Measurements from ENCODE around the gene YBEY. TPM values are rescaled to one million over a fixed set of nuclear protein-coding genes. Genes with fewer than 3 reads are reported as not detected.

YBEY gene
- total RNA-seq, 1 donor from 2014 or later = 23.0 TPM

DNA sequence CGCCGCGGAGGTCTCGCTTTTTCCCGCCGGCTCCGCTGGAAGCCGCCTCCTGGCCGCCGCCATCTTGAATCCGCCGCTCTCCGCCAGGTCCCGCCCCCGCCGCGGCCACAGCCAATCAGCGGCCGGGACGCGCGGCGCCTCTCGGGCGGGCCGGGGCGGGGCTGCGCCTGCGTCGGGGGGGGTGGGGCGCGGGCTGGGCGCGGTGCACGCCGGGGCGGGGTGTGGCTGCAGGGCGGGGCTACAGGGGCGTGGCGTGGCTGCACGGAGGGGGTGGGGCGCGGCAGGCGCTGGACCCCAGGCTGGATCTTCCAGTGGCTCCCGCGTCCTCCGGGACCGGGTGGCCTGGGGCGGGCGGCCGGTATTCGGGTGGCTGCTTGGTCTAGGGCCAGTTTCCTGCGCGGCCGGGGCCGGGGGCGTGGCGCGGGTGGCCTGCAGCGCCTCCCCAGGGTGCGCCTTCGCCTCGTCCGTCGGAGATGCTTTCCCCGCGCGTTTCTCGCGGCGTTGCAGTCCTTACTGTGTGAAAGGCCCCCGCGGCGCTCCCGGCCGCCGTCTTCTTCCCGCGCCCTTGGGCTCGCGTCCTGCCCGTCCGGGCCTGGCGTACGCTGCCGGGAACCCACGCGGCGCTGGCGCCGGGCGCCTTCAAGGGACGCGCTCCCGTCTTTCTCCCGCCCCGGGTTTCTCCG lies 38.4 kb downstream of the YBEY start:
- Mint-ChIP-seq H3K27me3 (ENCODE audit: low read depth) (no peaks in the 10 kb centered on the region), H3K36me3 (ENCODE audit: low read depth) (peaks cover 15% of the 10 kb centered on the region), H3K27ac (ENCODE audit: unreplicated experiment) (peak overlapping the region; percentile 98), H3K9me3 (no peaks in the 10 kb centered on the region), H3K4me1 (peaks cover 40% of the 10 kb centered on the region), H3K4me3 (peak overlapping the region; percentile 97)
- peak; percentile 90 for DNase-seq (ENCODE audit: low read depth, low spot score)
- TF ChIP-seq, protein P1, sequence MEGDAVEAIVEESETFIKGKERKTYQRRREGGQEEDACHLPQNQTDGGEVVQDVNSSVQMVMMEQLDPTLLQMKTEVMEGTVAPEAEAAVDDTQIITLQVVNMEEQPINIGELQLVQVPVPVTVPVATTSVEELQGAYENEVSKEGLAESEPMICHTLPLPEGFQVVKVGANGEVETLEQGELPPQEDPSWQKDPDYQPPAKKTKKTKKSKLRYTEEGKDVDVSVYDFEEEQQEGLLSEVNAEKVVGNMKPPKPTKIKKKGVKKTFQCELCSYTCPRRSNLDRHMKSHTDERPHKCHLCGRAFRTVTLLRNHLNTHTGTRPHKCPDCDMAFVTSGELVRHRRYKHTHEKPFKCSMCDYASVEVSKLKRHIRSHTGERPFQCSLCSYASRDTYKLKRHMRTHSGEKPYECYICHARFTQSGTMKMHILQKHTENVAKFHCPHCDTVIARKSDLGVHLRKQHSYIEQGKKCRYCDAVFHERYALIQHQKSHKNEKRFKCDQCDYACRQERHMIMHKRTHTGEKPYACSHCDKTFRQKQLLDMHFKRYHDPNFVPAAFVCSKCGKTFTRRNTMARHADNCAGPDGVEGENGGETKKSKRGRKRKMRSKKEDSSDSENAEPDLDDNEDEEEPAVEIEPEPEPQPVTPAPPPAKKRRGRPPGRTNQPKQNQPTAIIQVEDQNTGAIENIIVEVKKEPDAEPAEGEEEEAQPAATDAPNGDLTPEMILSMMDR (conservative IDR thresholded peaks at IDR 0.05) = no peak

DNA sequence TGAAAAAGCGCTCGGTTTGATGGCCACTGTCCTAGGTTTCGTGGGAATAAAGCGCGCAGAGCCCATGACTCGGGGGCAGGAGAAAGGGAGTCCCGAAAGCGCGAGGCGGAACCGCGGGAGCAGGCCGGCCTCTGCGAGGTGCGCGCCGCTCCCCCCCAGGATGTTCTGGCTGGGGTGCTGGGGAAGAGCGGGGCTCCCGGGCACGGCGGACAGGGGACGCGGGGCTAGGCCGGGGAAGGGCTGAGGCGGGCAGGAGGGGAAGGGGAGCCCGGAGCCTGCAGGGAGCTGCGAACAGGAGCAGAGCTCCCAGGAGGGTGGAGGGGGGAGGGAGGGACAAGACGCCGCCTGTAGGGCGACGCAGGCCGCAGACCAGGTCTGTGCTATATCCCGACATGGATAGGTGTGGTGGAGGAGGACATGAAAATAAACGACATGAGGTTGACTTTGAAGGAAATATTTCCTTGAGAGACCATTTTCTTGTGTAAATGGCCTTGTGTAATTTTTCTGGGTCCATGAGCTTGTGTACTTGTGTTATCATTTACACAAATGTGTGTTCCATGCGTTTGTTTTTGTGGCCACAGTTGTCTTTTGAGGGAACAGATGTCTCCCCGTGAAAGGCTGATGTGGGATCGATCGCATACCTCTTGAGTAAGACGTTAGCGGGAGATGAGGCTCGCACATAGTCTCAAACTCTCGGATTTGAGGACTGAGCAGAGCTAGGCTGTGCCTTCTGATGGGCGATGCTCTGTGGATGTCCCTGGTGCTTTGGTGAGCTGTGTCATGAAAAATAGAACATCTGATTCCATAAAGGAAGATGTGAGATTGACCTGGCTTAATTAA lies 39.2 kb downstream of the YBEY start:
- DNase-seq (ENCODE audit: low read depth, low spot score) = peak; percentile 45
- H3K9me3 Mint-ChIP-seq = no peaks in the 10 kb centered on the region
- peaks cover 15% of the 10 kb centered on the region for H3K36me3 Mint-ChIP-seq (ENCODE audit: low read depth)
- peaks cover 39% of the 10 kb centered on the region for H3K4me1 Mint-ChIP-seq
- H3K4me3 Mint-ChIP-seq = peak overlapping the region; percentile 95
- TF ChIP-seq, protein P1 (conservative IDR thresholded peaks at IDR 0.05) = peak; percentile 51
- H3K27ac Mint-ChIP-seq (ENCODE audit: unreplicated experiment) = peak overlapping the region; percentile 81
- H3K27me3 Mint-ChIP-seq (ENCODE audit: low read depth) = no peaks in the 10 kb centered on the region

GRCh38 chr21:46326110-46326703 lies 40.1 kb downstream of the YBEY start:
- peak overlapping the region; percentile 95 for H3K4me3 Mint-ChIP-seq

GRCh38 chr21:46327711-46328110 lies 41.6 kb downstream of the YBEY start:
- DNase-seq (ENCODE audit: low read depth, low spot score) = no peak
- TF ChIP-seq, protein P1 (conservative IDR thresholded peaks at IDR 0.05) = no peak
- no peaks in the 10 kb centered on the region for H3K9me3 Mint-ChIP-seq
- H3K27ac Mint-ChIP-seq (ENCODE audit: unreplicated experiment) = no peak overlapping the region
- H3K4me1 Mint-ChIP-seq = peaks cover 15% of the 10 kb centered on the region
- H3K4me3 Mint-ChIP-seq = peak overlapping the region; percentile 41
- no peaks in the 10 kb centered on the region for H3K27me3 Mint-ChIP-seq (ENCODE audit: low read depth)
- peaks cover 9% of the 10 kb centered on the region for H3K36me3 Mint-ChIP-seq (ENCODE audit: low read depth)

More at GRCh38 chr21:46326110-46326703, 40.1 kb downstream of the YBEY start:
- no peaks in the 10 kb centered on the region for H3K27me3 Mint-ChIP-seq (ENCODE audit: low read depth)
- H3K9me3 Mint-ChIP-seq = no peaks in the 10 kb centered on the region
- no peak overlapping the region for H3K27ac Mint-ChIP-seq (ENCODE audit: unreplicated experiment)
- DNase-seq (ENCODE audit: low read depth, low spot score) = no peak
- peaks cover 14% of the 10 kb centered on the region for H3K36me3 Mint-ChIP-seq (ENCODE audit: low read depth)
- TF ChIP-seq, protein P1 (conservative IDR thresholded peaks at IDR 0.05) = no peak
- peaks cover 30% of the 10 kb centered on the region for H3K4me1 Mint-ChIP-seq

GRCh38 chr21:46328151-46328550 lies 42.0 kb downstream of the YBEY start:
- H3K27ac Mint-ChIP-seq (ENCODE audit: unreplicated experiment) = no peak overlapping the region
- H3K36me3 Mint-ChIP-seq (ENCODE audit: low read depth) = peaks cover 9% of the 10 kb centered on the region
- peaks cover 14% of the 10 kb centered on the region for H3K4me1 Mint-ChIP-seq
- no peaks in the 10 kb centered on the region for H3K9me3 Mint-ChIP-seq
- no peaks in the 10 kb centered on the region for H3K27me3 Mint-ChIP-seq (ENCODE audit: low read depth)
- TF ChIP-seq, protein P1 (conservative IDR thresholded peaks at IDR 0.05) = no peak
- no peak for DNase-seq (ENCODE audit: low read depth, low spot score)
- H3K4me3 Mint-ChIP-seq = peak overlapping the region; percentile 19

All from neural crest cell (in vitro differentiated cells).